ENCODE measurements around the gene ZNF761.
"Not testable (repeated sequence)": the region's sequence is repeated elsewhere in the genome, so short reads cannot be mapped to it uniquely, and the experiment has no call there.

The ZNF761 gene

GRCh38 chr19:53431399-53432087 is at the start of gene ZNF761:
Gene ZNF761, plus strand, starts transcription at chr19:53431984. Its CDS starts 15,285 bp downstream, at chr19:53447269.
- FAIRE-seq (peak; percentile 65), DNase-seq (ENCODE audit: low spot score) (peak; percentile 91)

DNA sequence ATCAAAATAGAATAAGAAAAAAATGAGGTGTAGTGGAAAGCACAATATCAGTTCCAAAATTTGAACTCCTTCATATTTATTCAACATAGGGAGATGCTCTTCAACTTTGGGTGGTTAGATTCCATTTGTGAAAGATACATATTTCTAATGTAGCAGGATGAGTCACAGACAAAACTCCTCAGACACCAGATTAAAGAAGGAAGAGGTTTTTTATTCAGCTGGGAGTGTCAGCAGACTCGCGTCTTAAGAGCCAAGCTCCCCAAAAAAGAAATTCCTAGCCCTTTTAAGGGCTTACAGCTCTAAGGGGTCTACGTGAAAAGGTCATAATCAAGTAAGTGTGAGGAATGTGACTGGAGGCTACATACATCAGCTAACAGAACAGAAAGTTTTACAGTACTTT is 43.6 kb upstream of the ZNF761 start:
- DNase-seq (ENCODE audit: low spot score), result no peak
- FAIRE-seq, result no peak

DNA sequence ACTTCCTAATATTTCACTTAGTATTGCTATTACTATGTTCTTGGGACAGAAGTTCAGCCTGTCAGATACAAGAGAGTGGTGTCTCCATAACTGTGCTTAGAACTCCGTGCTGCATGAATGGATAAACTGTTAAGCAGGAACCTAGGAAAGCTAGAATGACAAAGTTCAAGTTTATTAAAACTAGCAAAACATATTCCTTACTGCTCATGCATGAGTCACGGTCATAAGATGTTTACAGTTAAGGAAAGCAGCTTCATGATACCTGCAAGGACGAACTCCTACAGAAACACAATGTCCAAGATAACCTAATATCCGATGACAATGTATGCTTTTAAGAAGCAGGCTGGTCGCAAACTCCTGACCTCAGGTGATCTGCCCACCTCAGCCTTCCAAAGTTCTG is 42.9 kb upstream of the ZNF761 start:
- FAIRE-seq (no peak), DNase-seq (ENCODE audit: low spot score) (no peak)

DNA sequence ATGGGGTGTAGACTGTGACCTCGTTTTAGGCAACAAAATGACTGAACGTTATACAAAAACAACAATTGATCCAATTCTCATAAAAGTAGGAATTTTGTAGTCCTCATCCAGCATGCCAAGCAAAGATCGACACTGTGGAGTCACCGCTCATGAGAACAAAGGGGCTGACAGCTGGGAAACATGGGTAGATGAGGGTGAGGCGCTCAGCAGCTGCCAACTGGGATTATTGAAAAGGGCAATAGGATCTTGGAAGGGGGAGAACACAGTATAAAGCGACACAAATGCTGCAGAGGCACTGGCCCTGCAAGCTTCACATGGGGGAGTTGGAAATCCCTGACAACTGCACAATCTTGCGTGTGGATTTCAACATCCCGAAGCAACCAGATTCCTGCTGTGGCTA is 42.2 kb upstream of the ZNF761 start:
- FAIRE-seq (no peak), DNase-seq (ENCODE audit: low spot score) (no peak)

DNA sequence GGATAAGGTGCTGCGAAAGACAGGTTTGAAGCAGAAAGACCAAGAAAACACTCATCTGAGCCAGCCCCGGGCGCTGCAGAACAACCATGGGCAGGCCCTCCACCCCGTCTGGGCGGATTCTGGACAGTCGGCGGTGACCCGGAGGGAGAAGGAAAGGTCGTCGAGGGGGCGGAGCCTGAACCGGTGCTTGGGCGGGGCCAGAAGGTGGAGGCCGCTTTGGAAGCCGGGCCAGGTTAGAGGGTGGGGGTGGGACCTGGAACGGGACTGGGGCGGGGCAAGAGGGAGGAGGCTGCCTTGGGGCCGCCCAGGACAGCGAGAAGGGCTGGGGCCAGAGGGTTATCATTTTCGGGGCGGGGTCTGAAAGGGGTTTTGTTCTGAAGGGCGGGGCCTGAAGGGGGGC is 41.8 kb upstream of the ZNF761 start:
- DNase-seq (ENCODE audit: low spot score), result no peak
- FAIRE-seq, result no peak

GRCh38 chr19:53394522-53394973 is 37.2 kb upstream of the ZNF761 start:
- DNase-seq (ENCODE audit: low spot score) (peak; percentile 20), FAIRE-seq (no peak)

- FAIRE-seq, result no peak
- DNase-seq (ENCODE audit: low spot score), result peak; percentile 93
Observed at GRCh38 chr19:53394974-53395839, 36.6 kb upstream of the ZNF761 start, which contains the start of gene ZNF765. Gene ZNF765, plus strand, starts transcription at chr19:53395149. Its CDS starts 2,867 bp downstream, at chr19:53398016.

DNA sequence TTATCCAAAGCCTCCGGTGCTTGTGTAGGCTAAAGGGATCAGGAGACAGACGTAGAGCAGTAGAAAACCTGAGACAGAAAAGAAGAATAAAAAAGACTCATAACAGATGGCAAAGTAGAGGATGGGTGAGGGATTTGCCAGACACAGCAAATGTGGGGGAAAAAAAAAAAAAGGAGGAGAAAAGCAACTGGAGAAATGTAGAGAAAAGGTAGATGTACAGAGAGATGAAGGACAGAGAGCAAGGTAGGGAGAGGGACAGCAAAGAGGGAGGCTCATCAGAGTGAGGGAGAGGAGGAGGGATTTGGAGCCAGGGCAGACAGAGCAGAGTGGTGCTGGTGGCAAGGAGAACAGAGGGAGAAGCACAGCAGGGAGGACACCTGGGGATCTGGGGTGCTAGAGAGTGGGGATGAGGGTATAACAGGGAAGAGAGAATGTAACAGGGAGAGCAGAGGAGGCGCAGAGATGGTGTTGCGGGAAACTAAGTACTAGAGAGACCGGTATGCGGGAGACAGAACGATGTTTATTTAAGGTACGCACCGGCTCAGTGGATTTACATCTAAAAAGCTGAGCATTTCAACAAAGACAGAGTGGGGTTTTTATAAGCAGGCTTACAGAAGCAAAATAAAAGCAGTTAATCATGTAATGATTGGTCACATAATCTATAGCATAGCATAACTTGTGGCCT is 35.8 kb upstream of the ZNF761 start:
- FAIRE-seq; DNase-seq (ENCODE audit: low spot score): not testable (repeated sequence)

DNA sequence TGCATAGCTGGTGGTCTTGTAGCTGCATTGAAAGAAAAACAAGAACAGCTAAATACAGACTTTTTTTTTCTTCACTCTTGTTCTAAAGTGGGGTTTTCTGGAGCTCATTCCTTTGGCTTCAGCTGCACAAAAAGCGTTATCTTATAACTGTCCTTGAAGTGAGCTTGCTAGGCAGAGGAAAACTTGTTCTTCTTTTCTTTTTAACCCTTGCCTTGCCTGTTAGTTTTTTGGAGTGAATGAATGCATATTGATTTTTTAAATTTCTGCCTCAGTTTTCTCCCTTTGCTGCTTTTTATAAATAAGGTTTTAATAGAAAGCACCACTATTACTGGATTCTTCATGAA is 35.3 kb upstream of the ZNF761 start:
- FAIRE-seq (no peak), DNase-seq (ENCODE audit: low spot score) (no peak)

- not testable (repeated sequence) for DNase-seq (ENCODE audit: low spot score); FAIRE-seq
Observed at GRCh38 chr19:53397918-53398317, 33.9 kb upstream of the ZNF761 start.

GRCh38 chr19:53409505-53410204 is 22.1 kb upstream of the ZNF761 start:
- FAIRE-seq (no peak), DNase-seq (ENCODE audit: low spot score) (no peak)

- not testable (repeated sequence) for DNase-seq (ENCODE audit: low spot score); FAIRE-seq
Observed at GRCh38 chr19:53420520-53421315, 11.1 kb upstream of the ZNF761 start.

DNA sequence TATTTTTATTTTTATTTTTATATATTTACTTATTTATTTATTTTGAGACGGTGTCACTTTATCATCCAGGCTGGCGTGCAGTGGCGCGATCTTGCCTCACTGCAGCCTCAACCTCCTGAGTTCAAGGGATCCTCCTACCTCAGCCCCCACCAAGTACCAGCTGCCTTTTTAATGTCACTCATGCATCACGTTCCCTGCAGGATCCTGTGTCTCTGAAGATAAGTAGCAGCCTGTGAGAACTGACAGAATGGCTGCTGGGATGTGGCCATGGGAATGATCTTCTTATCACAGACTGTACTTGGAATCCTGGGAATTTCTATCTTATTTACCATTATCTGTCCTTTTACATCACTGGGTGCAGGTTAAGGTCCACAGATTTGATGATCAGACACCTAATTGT is 9.2 kb upstream of the ZNF761 start:
- no peak for DNase-seq (ENCODE audit: low spot score)
- no peak for FAIRE-seq

GRCh38 chr19:53423074-53423473 is 8.7 kb upstream of the ZNF761 start:
- FAIRE-seq, result peak; percentile 83
- DNase-seq (ENCODE audit: low spot score), result not testable (repeated sequence)

- not testable (repeated sequence) for FAIRE-seq; DNase-seq (ENCODE audit: low spot score)
Observed at GRCh38 chr19:53423680-53424079, 8.1 kb upstream of the ZNF761 start.

DNA sequence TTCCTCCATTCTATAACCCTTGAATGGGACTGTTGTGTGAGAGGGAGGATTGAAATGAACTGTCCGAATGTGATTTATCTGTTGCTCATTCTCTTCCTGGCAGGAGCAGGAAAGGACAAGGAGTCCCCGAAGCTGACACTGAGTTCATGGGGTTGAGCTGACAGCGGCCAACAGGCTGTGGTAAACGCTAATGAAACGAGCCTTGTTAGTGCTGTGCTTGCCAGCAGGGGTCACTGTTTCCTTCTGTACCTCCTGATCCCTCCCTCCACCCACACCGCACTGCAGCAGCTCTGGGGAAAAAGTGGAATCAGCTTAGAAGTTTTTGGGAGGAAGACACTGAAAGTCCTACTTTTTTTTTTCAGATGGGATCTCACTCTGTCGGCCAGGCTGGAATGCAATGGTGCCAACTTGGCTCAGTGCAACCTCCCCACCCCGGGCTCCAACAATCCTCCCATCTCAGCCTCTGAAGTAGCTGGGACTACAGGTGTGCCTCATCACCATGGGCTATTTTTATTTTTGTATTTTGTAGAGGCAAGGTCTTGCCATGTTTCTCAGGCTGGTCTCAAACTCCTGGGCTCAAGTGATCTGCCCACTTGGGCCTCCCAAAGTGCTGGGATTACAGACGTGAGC is 6.7 kb upstream of the ZNF761 start:
- DNase-seq (ENCODE audit: low spot score), result peak; percentile 36
- no peak for FAIRE-seq

- DNase-seq (ENCODE audit: low spot score), result peak; percentile 23
- FAIRE-seq, result no peak
Observed at GRCh38 chr19:53432088-53432661, 391 bp downstream of the ZNF761 start.

DNA sequence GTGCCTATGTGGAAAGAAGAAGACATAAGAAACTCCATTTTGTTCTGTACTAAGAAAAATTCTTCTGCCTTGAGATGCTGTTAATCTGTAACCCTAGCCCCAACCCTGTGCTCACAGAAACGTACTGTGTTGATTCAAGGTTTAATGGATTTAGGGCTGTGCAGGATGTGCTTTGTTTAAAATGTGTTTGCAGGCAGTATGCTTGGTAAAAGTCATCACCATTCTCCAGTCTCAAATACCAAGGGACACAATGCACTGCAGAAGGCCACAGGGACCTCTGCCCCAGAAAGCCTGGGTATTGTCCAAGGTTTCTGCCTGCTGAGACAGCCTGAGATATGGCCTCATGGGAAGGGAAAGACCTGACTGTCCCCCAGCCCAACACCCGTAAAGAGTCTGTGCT is 12.0 kb downstream of the ZNF761 start:
- DNase-seq (ENCODE audit: low spot score); FAIRE-seq: not testable (repeated sequence)

- not testable (repeated sequence) for FAIRE-seq
Observed at GRCh38 chr19:53447196-53447595, 15.4 kb downstream of the ZNF761 start.

More at GRCh38 chr19:53447196-53447595, 15.4 kb downstream of the ZNF761 start:
- not testable (repeated sequence) for DNase-seq (ENCODE audit: low spot score)

Measured in urothelium cell line (cell line).